Left ventricle myocardium inferior (tissue), 1 donor: ENCODE results near the gene C21orf58. TPM values are rescaled to one million over a fixed set of nuclear protein-coding genes. Genes with fewer than 3 reads are reported as not detected.
"Not testable (repeated sequence)": the region's sequence is repeated elsewhere in the genome, so short reads cannot be mapped to it uniquely, and the experiment has no call there.

ENCODE experiments used
- DNase-seq: peaks from one replicate; pipeline ENCODE4 v3.0.0-alpha.2; 2020
- H3K27ac ChIP-seq: fragments of 200-600 bp; replicated peaks from 2 replicates; pipeline ENCODE4 v1.8.0; 2021
- H3K27me3 ChIP-seq: fragments of 200-600 bp; 2 replicates; pipeline ENCODE4 v1.8.0; 2021; ENCODE audit warnings: low read depth
- H3K36me3 ChIP-seq: fragments of 200-600 bp; 2 replicates; pipeline ENCODE4 v1.8.0; 2021
- H3K4me1 ChIP-seq: fragments of 200-600 bp; 2 replicates; pipeline ENCODE4 v1.8.0; 2021
- H3K4me3 ChIP-seq: fragments of 200-600 bp; 2 replicates; pipeline ENCODE4 v1.8.0; 2021; ENCODE audit warnings: mild to moderate bottlenecking, moderate library complexity
- H3K9me3 ChIP-seq: fragments of 200-600 bp; replicated peaks from 2 replicates; pipeline ENCODE4 v1.8.0; 2021
- intact Hi-C: fragments of 100-400 bp; cut with micrococcal nuclease; formaldehyde crosslinking; loops from one replicate; pipeline ENCODE4 v1.11.0; 2022
- total RNA-seq: library from RNA; stranded (reverse); fragmentation: NEBNext Ultra II Directional; extraction: Animal tissue kit (Norgen Biotek cat#: 25700); gene quantifications from one replicate; pipeline ENCODE4 v1.2.1, GENCODE V29; 2021
- TF ChIP-seq, protein P1 (sequence below): fragments of 200-600 bp; IDR thresholded peaks from 2 replicates; pipeline ENCODE4 v1.8.0; 2021; ENCODE audit warnings: antibody characterized with exemption, mild to moderate bottlenecking, borderline replicate concordance
- donor health status: DM: no; HTN: yes; CAD: no; lungs with severe emphysema.

C21orf58 gene
- total RNA-seq, 1 donor from 2014 or later = 1.5 TPM

DNA sequence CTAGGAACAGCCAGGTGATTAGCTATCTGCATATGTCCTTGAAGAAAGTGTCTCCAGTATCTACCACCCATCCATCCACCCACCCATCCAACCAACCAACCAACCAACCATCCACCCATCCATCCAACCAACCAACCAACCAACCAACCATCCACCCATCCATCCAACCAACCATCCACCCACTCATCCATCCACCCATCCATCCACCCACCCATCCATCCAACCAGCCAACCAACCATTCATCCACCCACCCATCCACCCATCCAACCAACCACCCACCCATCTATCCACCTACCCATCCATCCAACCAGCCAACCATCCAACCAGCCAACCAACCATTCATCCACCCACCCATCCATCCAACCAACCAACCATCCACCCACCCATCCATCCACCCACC lies 12.1 kb downstream of the C21orf58 start:
- Histone ChIP-seq H3K9me3 (no peaks in the 10 kb centered on the region), H3K36me3 (no peaks in the 10 kb centered on the region), H3K4me3 (no peak overlapping the region), H3K27me3 (no peaks in the 10 kb centered on the region), H3K27ac (no peak overlapping the region), H3K4me1 (no peaks in the 10 kb centered on the region)
- DNase-seq = no peak
- TF ChIP-seq, protein P1, sequence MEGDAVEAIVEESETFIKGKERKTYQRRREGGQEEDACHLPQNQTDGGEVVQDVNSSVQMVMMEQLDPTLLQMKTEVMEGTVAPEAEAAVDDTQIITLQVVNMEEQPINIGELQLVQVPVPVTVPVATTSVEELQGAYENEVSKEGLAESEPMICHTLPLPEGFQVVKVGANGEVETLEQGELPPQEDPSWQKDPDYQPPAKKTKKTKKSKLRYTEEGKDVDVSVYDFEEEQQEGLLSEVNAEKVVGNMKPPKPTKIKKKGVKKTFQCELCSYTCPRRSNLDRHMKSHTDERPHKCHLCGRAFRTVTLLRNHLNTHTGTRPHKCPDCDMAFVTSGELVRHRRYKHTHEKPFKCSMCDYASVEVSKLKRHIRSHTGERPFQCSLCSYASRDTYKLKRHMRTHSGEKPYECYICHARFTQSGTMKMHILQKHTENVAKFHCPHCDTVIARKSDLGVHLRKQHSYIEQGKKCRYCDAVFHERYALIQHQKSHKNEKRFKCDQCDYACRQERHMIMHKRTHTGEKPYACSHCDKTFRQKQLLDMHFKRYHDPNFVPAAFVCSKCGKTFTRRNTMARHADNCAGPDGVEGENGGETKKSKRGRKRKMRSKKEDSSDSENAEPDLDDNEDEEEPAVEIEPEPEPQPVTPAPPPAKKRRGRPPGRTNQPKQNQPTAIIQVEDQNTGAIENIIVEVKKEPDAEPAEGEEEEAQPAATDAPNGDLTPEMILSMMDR = no peak
- intact Hi-C loops = no loop called here

DNA sequence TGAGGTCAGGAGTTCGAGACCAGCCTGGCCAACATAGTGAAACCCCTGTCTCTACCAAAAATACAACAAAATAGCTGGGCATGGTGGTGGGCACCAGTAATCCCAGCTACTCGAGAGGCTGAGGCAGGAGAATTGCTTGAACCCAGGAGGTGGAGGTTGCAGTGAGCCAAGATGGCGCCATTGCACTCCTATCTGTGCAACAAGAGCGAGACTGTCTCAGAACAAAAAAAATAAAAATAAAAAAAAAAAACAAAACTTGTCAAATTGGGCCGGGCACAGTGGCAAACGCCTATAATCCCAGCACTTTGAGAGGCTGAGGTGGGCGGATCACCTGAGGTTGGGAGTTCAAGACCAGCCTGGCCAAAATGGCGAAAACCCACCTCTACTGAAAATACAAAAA lies 13.4 kb downstream of the C21orf58 start:
- H3K9me3 ChIP-seq, intact Hi-C loops, H3K4me1 ChIP-seq, H3K4me3 ChIP-seq, H3K27ac ChIP-seq, H3K36me3 ChIP-seq, H3K27me3 ChIP-seq, DNase-seq: not testable (repeated sequence)

DNA sequence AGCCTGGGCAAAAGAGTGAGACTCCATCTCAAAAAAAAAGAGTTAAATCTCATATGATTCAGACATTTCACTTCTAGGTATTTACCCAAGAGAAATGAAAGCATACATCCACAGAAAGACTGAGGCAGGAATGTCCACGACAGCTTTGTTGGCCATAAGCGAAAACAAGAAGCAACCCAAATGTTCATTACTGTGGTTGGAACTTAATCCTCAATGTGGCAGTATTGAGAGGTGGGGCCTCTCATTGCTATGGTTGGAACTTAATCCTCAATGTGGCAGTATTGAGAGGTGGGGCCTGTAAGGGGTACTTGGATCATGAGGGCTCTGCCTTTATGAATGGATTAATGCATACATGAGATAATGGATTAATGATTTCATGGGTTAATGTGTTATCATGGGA lies 15.2 kb downstream of the C21orf58 start:
- intact Hi-C loops = no loop called here
- Histone ChIP-seq H3K4me1 (no peaks in the 10 kb centered on the region), H3K36me3 (no peaks in the 10 kb centered on the region), H3K27ac (no peak overlapping the region), H3K9me3 (no peaks in the 10 kb centered on the region), H3K4me3 (no peak overlapping the region), H3K27me3 (no peaks in the 10 kb centered on the region)
- TF ChIP-seq, protein P1 = no peak
- DNase-seq = no peak

DNA sequence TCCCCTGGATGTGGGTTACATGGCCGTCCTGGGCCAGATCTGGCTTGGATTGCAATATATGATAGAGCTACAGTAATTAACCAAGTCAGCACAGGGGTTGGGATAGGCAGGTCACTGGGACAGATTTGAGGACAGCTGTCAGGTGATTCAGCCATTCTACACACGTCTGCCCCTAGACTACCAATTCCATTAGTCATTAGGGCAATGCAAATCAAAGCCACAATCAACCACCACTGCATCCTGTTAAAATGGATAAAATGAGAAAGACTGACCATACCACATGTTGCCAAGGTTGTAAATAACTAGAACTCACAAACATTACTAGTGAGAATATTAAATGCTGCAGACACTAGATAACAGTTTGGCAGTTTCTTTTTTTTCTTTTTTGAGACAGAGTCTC lies 16.0 kb downstream of the C21orf58 start:
- no peak for DNase-seq
- Histone ChIP-seq H3K4me3 (no peak overlapping the region), H3K27ac (no peak overlapping the region), H3K36me3 (no peaks in the 10 kb centered on the region), H3K27me3 (no peaks in the 10 kb centered on the region), H3K4me1 (no peaks in the 10 kb centered on the region), H3K9me3 (no peaks in the 10 kb centered on the region)
- TF ChIP-seq, protein P1 = no peak
- intact Hi-C loops = no loop called here

DNA sequence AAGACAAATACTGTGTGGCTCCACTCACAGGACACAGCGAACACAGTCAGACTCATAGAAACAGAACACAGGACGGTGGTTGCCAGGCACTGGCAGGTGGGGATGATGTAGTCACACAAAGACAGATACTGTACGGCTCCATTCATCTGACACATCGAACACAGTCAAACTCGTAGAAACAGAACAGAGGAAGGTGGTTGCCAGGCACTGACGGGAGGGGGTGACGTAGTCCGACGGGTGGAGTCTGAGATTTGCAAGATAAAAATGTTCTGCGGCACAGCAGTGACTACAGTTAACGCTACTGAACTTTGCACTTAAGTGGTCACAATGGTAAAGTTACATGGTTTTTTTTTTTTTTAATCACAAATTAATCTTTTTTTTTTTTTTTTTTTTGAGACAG lies 18.7 kb downstream of the C21orf58 start:
- TF ChIP-seq, protein P1 = no peak
- Histone ChIP-seq H3K4me1 (no peaks in the 10 kb centered on the region), H3K9me3 (no peaks in the 10 kb centered on the region), H3K4me3 (no peak overlapping the region), H3K27ac (no peak overlapping the region), H3K36me3 (peaks cover 7% of the 10 kb centered on the region), H3K27me3 (no peaks in the 10 kb centered on the region)
- DNase-seq = no peak
- intact Hi-C loops = no loop called here

DNA sequence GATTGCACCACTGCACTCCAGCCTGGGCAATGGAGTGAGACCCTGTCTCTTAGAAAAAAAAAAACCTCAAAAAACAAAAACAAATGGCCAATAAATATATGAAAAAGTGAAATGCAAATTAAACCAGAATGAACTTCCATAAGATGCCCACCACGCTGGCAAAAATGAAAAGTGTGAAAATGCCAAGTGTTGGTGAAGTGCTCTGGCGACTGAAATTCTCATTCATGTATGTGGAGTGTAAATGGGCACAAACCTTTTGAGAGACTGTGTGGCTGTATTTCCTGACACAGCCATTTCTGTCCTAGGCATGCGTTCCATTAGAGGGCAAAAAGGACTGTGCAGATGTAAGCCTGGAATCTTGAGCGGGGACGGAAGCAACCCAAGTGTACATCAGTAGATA lies 19.2 kb downstream of the C21orf58 start:
- DNase-seq = no peak
- H3K9me3 ChIP-seq = no peaks in the 10 kb centered on the region
- no peak overlapping the region for H3K27ac ChIP-seq
- intact Hi-C loops = no loop called here
- H3K36me3 ChIP-seq = peaks cover 7% of the 10 kb centered on the region
- H3K4me1 ChIP-seq = no peaks in the 10 kb centered on the region
- H3K4me3 ChIP-seq = no peak overlapping the region
- H3K27me3 ChIP-seq = no peaks in the 10 kb centered on the region
- TF ChIP-seq, protein P1 = no peak
